Colonic mucosa (tissue), 4 donors: ENCODE measurements around the gene NCOA3. TPM values are rescaled to one million over a fixed set of nuclear protein-coding genes. Genes with fewer than 3 reads are reported as not detected.

Experiments
- DNase-seq: peaks from one replicate; pipeline ENCODE4 v3.0.0-alpha.2; 2020
- H3K27ac ChIP-seq: fragments of 200-600 bp; one replicate; pipeline ENCODE4 v1.8.0; 2021
- H3K27me3 ChIP-seq: fragments of 200-600 bp; one replicate; pipeline ENCODE4 v1.8.0; 2021
- H3K36me3 ChIP-seq: fragments of 200-600 bp; one replicate; pipeline ENCODE4 v1.8.0; 2021
- H3K4me1 ChIP-seq: fragments of 200-600 bp; one replicate; pipeline ENCODE4 v1.8.0; 2021; ENCODE audit warnings: mild to moderate bottlenecking
- H3K4me3 ChIP-seq: fragments of 200-600 bp; one replicate; pipeline ENCODE4 v1.8.0; 2021
- H3K9ac ChIP-seq, 2 donors: one replicate each; pipeline ENCODE4 v1.7.0; 2013; ENCODE audit warnings: control low read depth in 2 of 2, low read depth in 2 of 2, low read length in 2 of 2
- H3K9me3 ChIP-seq: fragments of 200-600 bp; one replicate; pipeline ENCODE4 v1.8.0; 2021
- intact Hi-C: fragments of 100-400 bp; cut with DNase I; formaldehyde crosslinking; loops from one replicate; pipeline ENCODE4 v1.14.1; 2022
- total RNA-seq, 2 donors: library from RNA; stranded (reverse); fragmentation: NEBNext Ultra II Directional in 1 of 2; extraction: Animal tissue kit (Norgen Biotek cat#: 25700) in 1 of 2; gene quantifications; one replicate each; pipeline ENCODE4 v1.2.1, GENCODE V29; 2021
- TF ChIP-seq, protein P1 (sequence below): fragments of 200-600 bp; IDR thresholded peaks from one replicate; pipeline ENCODE4 v1.8.0; 2022; ENCODE audit warnings: antibody characterized with exemption, mild to moderate bottlenecking
- donor health status: healthy.
- donor health status: DM: no; HTN: no; CAD: no.
- donor health status: DM: no; HTN: no; CAD: no.

Gene NCOA3
- total RNA-seq, 2 donors from 2014 or later: 17.1 to 24.2 TPM

DNA sequence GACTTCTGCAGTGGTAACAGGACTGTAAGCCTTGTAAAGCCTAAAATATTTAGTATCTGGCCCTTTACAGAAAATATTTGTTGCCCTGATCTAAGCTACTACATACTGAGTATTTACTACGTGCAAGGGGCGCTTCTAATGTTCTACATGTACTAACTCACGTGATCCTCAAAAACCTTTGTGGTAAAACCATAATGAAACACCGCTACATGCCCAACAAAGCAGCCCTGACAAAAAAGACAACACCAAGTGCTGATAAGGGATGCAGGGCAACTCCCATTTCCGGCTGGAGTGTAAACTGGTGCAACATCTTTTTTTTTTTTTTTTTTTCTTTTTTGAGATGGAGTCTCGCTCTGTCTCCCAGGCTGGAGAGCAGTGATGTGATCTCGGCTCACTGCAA is 198.6 kb downstream of the NCOA3 start:
- no peak for DNase-seq
- no peaks in the 10 kb centered on the region for H3K27me3 ChIP-seq
- no peaks in the 10 kb centered on the region for H3K9me3 ChIP-seq
- H3K36me3 ChIP-seq: no peaks in the 10 kb centered on the region
- no peak overlapping the region for H3K9ac ChIP-seq
- no peak overlapping the region for H3K27ac ChIP-seq
- H3K4me3 ChIP-seq: no peak overlapping the region
- TF ChIP-seq, protein P1, sequence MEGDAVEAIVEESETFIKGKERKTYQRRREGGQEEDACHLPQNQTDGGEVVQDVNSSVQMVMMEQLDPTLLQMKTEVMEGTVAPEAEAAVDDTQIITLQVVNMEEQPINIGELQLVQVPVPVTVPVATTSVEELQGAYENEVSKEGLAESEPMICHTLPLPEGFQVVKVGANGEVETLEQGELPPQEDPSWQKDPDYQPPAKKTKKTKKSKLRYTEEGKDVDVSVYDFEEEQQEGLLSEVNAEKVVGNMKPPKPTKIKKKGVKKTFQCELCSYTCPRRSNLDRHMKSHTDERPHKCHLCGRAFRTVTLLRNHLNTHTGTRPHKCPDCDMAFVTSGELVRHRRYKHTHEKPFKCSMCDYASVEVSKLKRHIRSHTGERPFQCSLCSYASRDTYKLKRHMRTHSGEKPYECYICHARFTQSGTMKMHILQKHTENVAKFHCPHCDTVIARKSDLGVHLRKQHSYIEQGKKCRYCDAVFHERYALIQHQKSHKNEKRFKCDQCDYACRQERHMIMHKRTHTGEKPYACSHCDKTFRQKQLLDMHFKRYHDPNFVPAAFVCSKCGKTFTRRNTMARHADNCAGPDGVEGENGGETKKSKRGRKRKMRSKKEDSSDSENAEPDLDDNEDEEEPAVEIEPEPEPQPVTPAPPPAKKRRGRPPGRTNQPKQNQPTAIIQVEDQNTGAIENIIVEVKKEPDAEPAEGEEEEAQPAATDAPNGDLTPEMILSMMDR: no peak
- intact Hi-C loops: no loop called here
- no peaks in the 10 kb centered on the region for H3K4me1 ChIP-seq

DNA sequence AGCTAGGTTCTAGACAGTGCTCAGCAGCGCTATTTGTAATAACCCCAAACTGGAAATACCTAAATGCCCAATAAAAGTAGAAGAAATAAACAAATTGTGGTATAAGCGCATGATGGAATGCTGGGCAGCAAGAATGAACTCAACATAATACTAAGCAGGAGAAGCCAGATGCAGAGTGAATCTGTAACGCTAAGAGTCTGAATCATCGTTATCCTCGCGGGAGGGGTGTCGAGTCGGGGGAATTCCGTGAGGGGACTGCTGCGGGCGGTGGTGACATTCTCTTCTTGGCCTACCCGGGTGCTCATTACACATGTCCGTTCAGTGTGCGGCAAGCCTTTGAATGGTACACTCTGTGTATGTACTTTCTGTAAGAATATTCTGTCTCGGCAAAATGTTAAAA is 199.9 kb downstream of the NCOA3 start:
- intact Hi-C loops: no loop called here
- Histone ChIP-seq H3K36me3 (no peaks in the 10 kb centered on the region), H3K4me1 (no peaks in the 10 kb centered on the region), H3K9ac (no peak overlapping the region), H3K9me3 (no peaks in the 10 kb centered on the region), H3K27ac (no peak overlapping the region), H3K4me3 (no peak overlapping the region), H3K27me3 (no peaks in the 10 kb centered on the region)
- DNase-seq: no peak
- TF ChIP-seq, protein P1: no peak

DNA sequence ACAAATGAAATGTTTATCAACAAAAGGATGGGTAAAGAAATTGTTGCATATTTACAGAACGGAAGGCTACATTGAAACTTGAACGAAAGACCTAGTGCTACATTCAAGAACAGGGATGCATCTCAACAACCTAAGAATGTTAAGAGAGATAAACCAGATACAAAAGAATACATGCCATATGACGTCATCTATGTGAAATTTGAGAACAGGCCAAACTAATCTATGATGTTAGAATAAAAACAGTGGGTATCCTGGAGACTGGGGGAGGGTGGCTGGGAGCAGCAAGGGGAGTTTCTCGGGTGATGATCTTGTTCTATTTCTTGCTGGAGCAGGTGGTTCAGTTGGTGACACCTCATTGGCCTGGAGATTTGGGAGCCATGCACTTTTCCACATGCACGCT is 202.1 kb downstream of the NCOA3 start:
- no peaks in the 10 kb centered on the region for H3K4me1 ChIP-seq
- TF ChIP-seq, protein P1: no peak
- H3K36me3 ChIP-seq: no peaks in the 10 kb centered on the region
- DNase-seq: no peak
- H3K4me3 ChIP-seq: no peak overlapping the region
- intact Hi-C loops: no loop called here
- H3K9ac ChIP-seq: no peak overlapping the region
- no peaks in the 10 kb centered on the region for H3K27me3 ChIP-seq
- no peak overlapping the region for H3K27ac ChIP-seq
- H3K9me3 ChIP-seq: no peaks in the 10 kb centered on the region

DNA sequence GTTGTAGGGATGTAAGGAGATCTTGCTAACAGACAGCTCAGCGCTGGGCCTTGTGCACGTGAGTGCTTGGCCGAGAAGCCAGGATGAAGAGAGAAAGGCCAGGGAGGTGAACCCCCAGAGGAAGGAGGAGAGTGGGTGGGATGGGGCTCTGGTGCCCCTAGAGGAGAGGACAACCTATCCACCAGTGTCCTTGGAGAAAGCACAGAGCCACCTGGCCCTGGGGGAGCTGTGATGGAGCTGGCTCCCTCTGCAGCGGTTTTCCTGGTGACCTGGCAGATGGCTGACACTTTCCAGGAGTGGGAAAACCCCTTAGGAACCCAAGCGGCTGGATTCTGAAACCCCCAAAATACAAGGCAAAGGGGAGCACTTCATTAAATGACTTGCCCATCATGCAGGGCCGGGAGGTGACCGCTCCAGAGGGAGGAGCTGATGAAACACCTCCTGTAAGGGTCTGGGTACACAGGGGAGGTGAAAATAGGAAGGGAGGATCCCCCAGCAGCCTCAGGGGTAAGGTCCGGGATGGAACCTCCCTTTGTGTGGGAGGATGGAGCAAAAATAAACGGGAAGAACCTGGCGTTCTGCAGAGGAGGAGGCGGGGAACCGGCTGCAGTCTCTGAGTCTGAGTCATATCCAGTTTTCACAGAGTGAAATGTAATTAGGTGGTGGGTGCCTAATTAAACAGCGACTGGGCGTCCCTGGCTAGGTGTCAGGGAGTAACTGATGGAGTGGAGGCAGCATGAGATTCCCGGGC is 203.2 kb downstream of the NCOA3 start:
- TF ChIP-seq, protein P1: no peak
- Histone ChIP-seq H3K4me1 (no peaks in the 10 kb centered on the region), H3K36me3 (no peaks in the 10 kb centered on the region), H3K4me3 (no peak overlapping the region), H3K27me3 (no peaks in the 10 kb centered on the region), H3K9ac (no peak overlapping the region), H3K9me3 (no peaks in the 10 kb centered on the region), H3K27ac (no peak overlapping the region)
- intact Hi-C loops: no loop called here
- DNase-seq: no peak

DNA sequence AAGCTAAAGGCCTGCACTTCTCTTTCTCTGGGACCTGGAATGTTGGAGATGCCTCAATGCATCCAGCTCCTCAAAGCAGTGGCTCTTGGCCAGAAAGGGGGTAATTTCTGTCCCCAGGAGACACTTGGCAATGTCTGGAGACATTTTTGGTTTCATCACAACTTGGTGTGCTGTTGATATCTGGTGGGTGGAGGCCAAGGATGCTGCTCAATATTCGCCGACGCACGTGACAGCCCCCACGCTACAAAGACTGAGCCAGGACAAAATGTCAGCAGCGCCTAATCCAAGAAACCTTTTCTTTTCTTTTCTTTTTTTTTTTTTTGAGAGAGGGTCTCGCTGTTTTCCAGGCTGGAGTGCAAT is 203.8 kb downstream of the NCOA3 start:
- Histone ChIP-seq H3K4me1 (no peaks in the 10 kb centered on the region), H3K36me3 (no peaks in the 10 kb centered on the region), H3K4me3 (no peak overlapping the region), H3K27me3 (no peaks in the 10 kb centered on the region), H3K9me3 (no peaks in the 10 kb centered on the region), H3K9ac (no peak overlapping the region), H3K27ac (no peak overlapping the region)
- intact Hi-C loops: no loop called here
- TF ChIP-seq, protein P1: no peak
- no peak for DNase-seq
